ENCODE measurements around the gene SKA2. TPM values are rescaled to one million over a fixed set of nuclear protein-coding genes. Genes with fewer than 3 reads are reported as not detected.
"Not testable (repeated sequence)": the region's sequence is repeated elsewhere in the genome, so short reads cannot be mapped to it uniquely, and the experiment has no call there.

The SKA2 gene
- total RNA-seq, 1 experiment from 2014 or later: 65.6 TPM

DNA sequence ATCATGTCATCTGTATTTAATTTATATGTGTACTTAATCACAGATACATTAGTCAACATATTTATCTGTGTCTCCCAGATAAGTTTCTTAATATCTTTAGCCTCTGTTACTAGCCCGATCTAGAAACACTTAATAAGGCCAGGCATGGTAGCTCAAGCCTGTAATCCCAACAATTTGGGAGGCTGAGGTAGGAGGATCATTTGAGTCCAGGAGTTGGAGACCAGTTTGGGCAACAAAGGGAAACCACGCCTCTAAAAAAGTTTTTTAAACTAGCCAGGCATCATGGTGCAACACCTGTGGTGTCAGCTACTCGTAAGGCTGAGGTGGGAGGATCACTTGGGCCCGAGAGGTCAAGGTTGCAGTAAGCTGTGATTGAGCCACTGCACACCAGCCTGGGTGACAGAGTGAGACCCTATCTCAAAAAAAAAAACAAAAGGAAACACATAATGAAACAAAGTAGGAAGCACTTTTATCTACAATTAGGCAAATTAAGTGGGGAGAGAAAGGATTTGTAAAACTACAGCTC is 9.4 kb downstream of the SKA2 start:
- peaks cover 85% of the 10 kb centered on the region for H3K79me2 ChIP-seq (ENCODE audit: low read depth)
- TF ChIP-seq CTCF (conservative IDR thresholded peaks at IDR 0.05) (no peak), EZH2 (IDR thresholded peaks at IDR 0.05; ENCODE audit: low read depth) (no peak)
- no peak overlapping the region for H3K4me3 ChIP-seq
- BruUV-seq (replicated peaks): no TSS peak
- no peaks in the 10 kb centered on the region for H3K9me3 ChIP-seq (ENCODE audit: insufficient read depth, low read depth)
- H2AFZ ChIP-seq: no peak overlapping the region
- H3K4me1 ChIP-seq (replicated peaks; ENCODE audit: insufficient read depth): peaks cover 18% of the 10 kb centered on the region
- 0 out of 2 replicates have a peak, but pooled peaks cover 4% of the 10 kb centered on the region for H4K20me1 ChIP-seq (ENCODE audit: insufficient read depth)
- CTCF ChIA-PET: no interaction called here
- H3K36me3 ChIP-seq (ENCODE audit: low read depth): peaks cover 7% of the 10 kb centered on the region; the same call in 1 of the 2 replicates
- H3K27me3 ChIP-seq (ENCODE audit: insufficient read depth, low read depth): no peaks in the 10 kb centered on the region
- H3K9me2 ChIP-seq (ENCODE audit: insufficient read depth): no peaks in the 10 kb centered on the region
- no peak overlapping the region for H3K4me2 ChIP-seq
- H3F3A ChIP-seq (ENCODE audit: insufficient read depth, low read depth): peaks cover 13% of the 10 kb centered on the region
- no peak overlapping the region for H3K27ac ChIP-seq
- intact Hi-C loops (cut with micrococcal nuclease; ENCODE audit: unreplicated experiment): no loop called here
- no peak for DNase-seq
- POLR2A ChIA-PET (ENCODE audit: unreplicated experiment): no interaction called here

DNA sequence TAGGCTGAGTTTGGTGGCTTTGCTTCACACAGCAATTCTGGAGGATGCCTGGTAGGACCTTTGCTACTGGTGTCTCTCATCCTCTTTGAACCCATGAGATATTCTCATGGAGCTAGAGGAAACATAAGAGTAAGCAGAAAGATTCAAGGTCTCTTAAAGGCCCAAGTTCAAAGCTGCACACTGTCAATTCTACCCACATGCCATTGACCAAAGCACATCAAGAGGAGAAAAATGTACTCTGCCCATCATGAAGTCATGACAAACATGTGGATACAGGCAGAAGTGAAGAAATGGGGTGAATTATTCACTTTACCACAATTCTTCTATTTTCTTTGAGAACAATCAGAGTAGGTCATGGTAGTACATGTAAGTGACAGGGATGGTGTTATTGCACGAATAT is 13.1 kb downstream of the SKA2 start:
- no peak overlapping the region for H2AFZ ChIP-seq
- DNase-seq: no peak
- intact Hi-C loops (cut with micrococcal nuclease; ENCODE audit: unreplicated experiment): no loop called here
- H3F3A ChIP-seq (ENCODE audit: insufficient read depth, low read depth): peaks cover 5% of the 10 kb centered on the region; the same call in 1 of the 2 replicates
- ChIA-PET POLR2A (ENCODE audit: unreplicated experiment) (no interaction called here), CTCF (interaction anchor here (0.6 kb wide), 1 partner anchor 33 kb away, joined by 4 read pairs; no protein-coding TSS in a partner anchor)
- H3K9me2 ChIP-seq (ENCODE audit: insufficient read depth): no peaks in the 10 kb centered on the region
- peaks cover 7% of the 10 kb centered on the region; the same call in 1 of the 2 replicates for H3K36me3 ChIP-seq (ENCODE audit: low read depth)
- no peaks in the 10 kb centered on the region for H4K20me1 ChIP-seq (ENCODE audit: insufficient read depth)
- H3K4me2 ChIP-seq: no peak overlapping the region
- no peaks in the 10 kb centered on the region for H3K4me1 ChIP-seq (replicated peaks; ENCODE audit: insufficient read depth)
- no TSS peak for BruUV-seq (replicated peaks)
- no peaks in the 10 kb centered on the region for H3K27me3 ChIP-seq (ENCODE audit: insufficient read depth, low read depth)
- peaks cover 63% of the 10 kb centered on the region for H3K79me2 ChIP-seq (ENCODE audit: low read depth)
- TF ChIP-seq CTCF (conservative IDR thresholded peaks at IDR 0.05) (no peak), EZH2 (IDR thresholded peaks at IDR 0.05; ENCODE audit: low read depth) (no peak)
- H3K4me3 ChIP-seq: no peak overlapping the region
- no peak overlapping the region for H3K27ac ChIP-seq
- H3K9me3 ChIP-seq (ENCODE audit: insufficient read depth, low read depth): no peaks in the 10 kb centered on the region

GRCh38 chr17:59139939-59140338 is 15.0 kb downstream of the SKA2 start:
- CTCF ChIA-PET: no interaction called here
- Histone ChIP-seq H3F3A (ENCODE audit: insufficient read depth, low read depth) (peaks cover 5% of the 10 kb centered on the region; the same call in 1 of the 2 replicates), H3K27ac (no peak overlapping the region), H3K4me2 (no peak overlapping the region), H3K9me2 (ENCODE audit: insufficient read depth) (no peaks in the 10 kb centered on the region), H4K20me1 (ENCODE audit: insufficient read depth) (no peaks in the 10 kb centered on the region), H3K36me3 (ENCODE audit: low read depth) (peaks cover 7% of the 10 kb centered on the region; the same call in 1 of the 2 replicates), H3K4me3 (no peak overlapping the region), H2AFZ (no peak overlapping the region), H3K27me3 (ENCODE audit: insufficient read depth, low read depth) (no peaks in the 10 kb centered on the region), H3K79me2 (ENCODE audit: low read depth) (peaks cover 56% of the 10 kb centered on the region), H3K9me3 (ENCODE audit: insufficient read depth, low read depth) (no peaks in the 10 kb centered on the region), H3K4me1 (replicated peaks; ENCODE audit: insufficient read depth) (no peaks in the 10 kb centered on the region)
- no peak for DNase-seq
- no peak for TF ChIP-seq CTCF (conservative IDR thresholded peaks at IDR 0.05)
- no peak for TF ChIP-seq EZH2 (IDR thresholded peaks at IDR 0.05; ENCODE audit: low read depth)
- POLR2A ChIA-PET (ENCODE audit: unreplicated experiment): no interaction called here
- no TSS peak for BruUV-seq (replicated peaks)
- intact Hi-C loops (cut with micrococcal nuclease; ENCODE audit: unreplicated experiment): no loop called here

DNA sequence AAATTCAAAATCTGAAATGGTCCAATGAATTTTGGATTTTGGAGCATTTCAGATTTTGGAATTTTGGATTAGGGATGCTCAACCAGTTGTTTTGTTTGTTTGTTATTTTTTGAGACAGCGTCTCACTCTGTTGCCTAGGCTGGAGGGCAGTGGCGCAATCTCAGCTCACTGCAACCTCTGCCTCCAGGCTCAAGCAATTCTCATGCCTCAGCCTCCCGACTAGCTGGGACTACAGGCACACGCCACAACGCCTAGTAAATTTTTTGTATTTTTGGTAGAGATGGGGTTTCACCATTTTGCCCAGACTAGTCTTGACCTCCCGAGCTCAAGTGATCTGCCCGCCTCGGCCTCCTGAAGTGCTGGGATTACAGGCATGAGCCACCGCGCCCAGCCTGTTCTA is 16.6 kb downstream of the SKA2 start:
- H3K4me1 ChIP-seq (replicated peaks; ENCODE audit: insufficient read depth); CTCF ChIA-PET; H3K36me3 ChIP-seq (ENCODE audit: low read depth); intact Hi-C loops (cut with micrococcal nuclease; ENCODE audit: unreplicated experiment); DNase-seq; H4K20me1 ChIP-seq (ENCODE audit: insufficient read depth); H3K4me2 ChIP-seq; H2AFZ ChIP-seq; BruUV-seq (replicated peaks); H3K9me3 ChIP-seq (ENCODE audit: insufficient read depth, low read depth); H3K9me2 ChIP-seq (ENCODE audit: insufficient read depth); H3K27me3 ChIP-seq (ENCODE audit: insufficient read depth, low read depth); H3F3A ChIP-seq (ENCODE audit: insufficient read depth, low read depth); H3K4me3 ChIP-seq; H3K27ac ChIP-seq; POLR2A ChIA-PET (ENCODE audit: unreplicated experiment): not testable (repeated sequence)
- peaks cover 47% of the 10 kb centered on the region for H3K79me2 ChIP-seq (ENCODE audit: low read depth)
